ENCODE results near the gene GAST. TPM values are rescaled to one million over a fixed set of nuclear protein-coding genes. Genes with fewer than 3 reads are reported as not detected.

GAST gene
- total and polyA plus RNA-seq, 9 of the 15 experiments (the other 6 are each of a cell fraction or from before 2014, with no cell fraction given): not detected

GRCh38 chr17:41689497-41690299 lies 22.4 kb upstream of the GAST start (continued):
- no peak for TF ChIP-seq CHD7 (IDR thresholded peaks at IDR 0.05; ENCODE audit: low read depth, low read length)
- no peak; the same call in 1 of the 2 replicates for TF ChIP-seq MGA (IDR thresholded peaks at IDR 0.05)
- TF ChIP-seq NCOA1 (IDR thresholded peaks at IDR 0.05; ENCODE audit: low read depth): no peak; the same call in 1 of the 2 replicates
